ENCODE measurements around the gene BCAN.

GRCh38 chr1:156619582-156619955 lies 22.3 kb upstream of the BCAN start:
- TF ChIP-seq CTCF (IDR thresholded peaks at IDR 0.05) (no peak), POLR2A (IDR thresholded peaks at IDR 0.05) (no peak)
